Adrenal gland (tissue), 12 donors: ENCODE results near the gene TOGARAM1. TPM values are rescaled to one million over a fixed set of nuclear protein-coding genes. Genes with fewer than 3 reads are reported as not detected.

Source experiments
- DNase-seq, 7 donors: peaks; one replicate each; pipeline ENCODE4 v3.0.0-alpha.2; 2019 to 2020
- H3K27ac ChIP-seq, 5 donors: fragments of 200-600 bp; sonication (generic) in 4 of 5; 1 replicate in 3 of 5; 2 replicates in 2 of 5; pipeline versions ENCODE4 v1.5.1 to v1.8.0; 2016 to 2020; ENCODE audit warnings: mild to moderate bottlenecking in 1 of 5
- H3K27me3 ChIP-seq: fragments of 200-600 bp; 2 replicates; pipeline ENCODE4 v1.8.0; 2021
- H3K36me3 ChIP-seq, 2 donors: fragments of 200-600 bp; replicated peaks in 1 of 2; 1 replicate in 1 of 2; 2 replicates in 1 of 2; pipeline versions ENCODE4 v1.5.1 to v1.8.0; 2018 to 2022
- H3K4me1 ChIP-seq, 2 donors: fragments of 200-600 bp; replicated peaks in 1 of 2; 1 replicate in 1 of 2; 2 replicates in 1 of 2; pipeline versions ENCODE4 v1.5.1 to v1.8.0; 2018 to 2021
- H3K4me3 ChIP-seq, 4 donors: fragments of 200-600 bp; sonication (generic) in 3 of 4; one replicate each; pipeline ENCODE4 v1.5.1; 2016 to 2018
- H3K9me3 ChIP-seq, 3 donors: fragments of 200-600 bp; sonication (generic) in 1 of 3; replicated peaks in 1 of 3; 1 replicate in 2 of 3; 2 replicates in 1 of 3; pipeline versions ENCODE4 v1.5.1 to v1.8.0; 2016 to 2021
- CTCF ChIP-seq, 6 experiments: fragments of 450-650 bp in 4 of 6; fragments of 200-600 bp in 2 of 6; sonication (generic) in 1 of 6; IDR thresholded peaks; 1 replicate in 5 of 6; 2 replicates in 1 of 6; pipeline versions ENCODE4 v1.5.1 to v1.8.0; 2016 to 2021; ENCODE audit warnings: antibody characterized with exemption in 6 of 6, mild to moderate bottlenecking in 2 of 6, moderate library complexity in 1 of 6
- POLR2A ChIP-seq, 2 donors: fragments of 450-650 bp; IDR thresholded peaks; one replicate each; pipeline ENCODE4 v1.6.1; 2017; ENCODE audit warnings: antibody characterized with exemption in 2 of 2, mild to moderate bottlenecking in 2 of 2, moderate library complexity in 1 of 2
- WGBS, 4 donors: extraction: QIAGEN DNeasy Blood & Tissue Kit in 2 of 4; methylation state at CpG; one replicate each; pipeline versions ENCODE4 v1.1.5 to v1.1.7; 2013 to 2017; 5-methylcytosine and 5-hydroxymethylcytosine counted together
- intact Hi-C, 2 donors: fragments of 100-400 bp; cut with DNase I; formaldehyde crosslinking; loops; one replicate each; pipeline versions ENCODE4 v1.14.1 to v1.15.0; 2022 to 2023
- polyA plus RNA-seq, 3 donors: library from polyadenylated mRNA; stranded (reverse); fragments of 200-250 nt in 2 of 3; fragments of 350-450 nt in 1 of 3; fragmentation: Illumina TruSeq in 1 of 3; extraction: RNeasy Lipid Tissue Mini Kit (QIAGEN cat#74804) in 1 of 3; gene quantifications; one replicate each; pipeline ENCODE4 v1.2.3, GENCODE V29; 2013 to 2014
- total RNA-seq, 9 donors: library from RNA; depleted of rRNA in 4 of 9; stranded (reverse); fragments of >200 nt in 4 of 9; fragments of 120-200 nt in 1 of 9; fragmentation: NEBNext Ultra II Directional in 1 of 9; extraction: Animal tissue kit (Norgen Biotek cat#: 25700) in 1 of 9; gene quantifications; one replicate each; pipeline versions ENCODE4 v1.1.0 to v1.2.4, GENCODE V29; 2013 to 2023
- donor health status: healthy with polysubstance abuse.
- donor health status: Bipolar disorder and iron deficiency.
- donor health status: DM: yes; HTN: yes; CAD: no.
- donor health status: DM: no; HTN: no; CAD: no.
- donor health status: DM: no; HTN: no; CAD: no.
- donor health status: DM: yes; HTN: yes; CAD: no.

TOGARAM1 gene
- total and polyA plus RNA-seq, 12 donors = 4.2 to 42.0 (median 19.1) TPM

GRCh38 chr14:44979273-44979672 lies 17.3 kb downstream of the TOGARAM1 start:
- 66 to 84% (median 74%) methylated on average over 2 of the region's 2 CpGs for WGBS, 4 donors
- Histone ChIP-seq H3K4me3 (no peak overlapping the region), H3K9me3 (no peaks in the 10 kb centered on the region), H3K27ac (no peak overlapping the region), H3K27me3 (no peaks in the 10 kb centered on the region), H3K4me1 (peaks cover 6 to 22% of the 10 kb centered on the region in 2 donors), H3K36me3 (no peaks in the 10 kb centered on the region)
- no peak for TF ChIP-seq POLR2A (IDR thresholded peaks at IDR 0.05)
- TF ChIP-seq CTCF (IDR thresholded peaks at IDR 0.05) = no peak
- intact Hi-C loops = no loop called here
- DNase-seq = no peak

GRCh38 chr14:44979740-44980356 lies 17.9 kb downstream of the TOGARAM1 start:
- Histone ChIP-seq H3K27me3 (no peaks in the 10 kb centered on the region), H3K36me3 (no peaks in the 10 kb centered on the region), H3K4me1 (peaks cover 6 to 22% of the 10 kb centered on the region in 2 donors), H3K27ac (no peak overlapping the region), H3K9me3 (no peaks in the 10 kb centered on the region), H3K4me3 (no peak overlapping the region)
- TF ChIP-seq CTCF (IDR thresholded peaks at IDR 0.05) (no peak), POLR2A (IDR thresholded peaks at IDR 0.05) (no peak)
- peak in 6 of 7 donors; percentile 38 to 80 (median 48) for DNase-seq
- intact Hi-C loops = no loop called here

DNA sequence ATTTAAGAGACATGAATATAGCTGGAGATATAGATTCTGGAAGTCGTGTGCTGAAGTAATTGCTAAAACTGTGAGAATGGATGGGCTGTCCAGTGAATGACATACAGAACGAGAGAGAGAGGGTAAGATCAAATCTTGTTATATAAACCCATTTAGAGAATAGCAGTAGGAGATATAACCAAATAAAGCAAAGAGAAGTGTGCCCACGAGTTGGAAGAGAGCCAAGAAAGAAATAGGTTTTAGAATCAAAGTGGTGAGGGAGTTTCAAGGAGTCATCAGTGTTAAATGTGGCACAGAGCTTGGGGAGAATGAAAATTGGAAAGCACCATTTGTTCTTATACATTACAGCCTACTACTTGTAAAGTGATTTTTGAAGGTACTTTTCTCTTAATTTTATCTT lies 19.2 kb downstream of the TOGARAM1 start:
- H3K27ac ChIP-seq = no peak overlapping the region
- no peak for DNase-seq
- no peak overlapping the region for H3K4me3 ChIP-seq
- H3K27me3 ChIP-seq = no peaks in the 10 kb centered on the region
- WGBS, 4 donors = 60 to 69% (median 64%) methylated on average over 3 of the region's 3 CpGs
- TF ChIP-seq POLR2A (IDR thresholded peaks at IDR 0.05) = no peak
- no peak for TF ChIP-seq CTCF (IDR thresholded peaks at IDR 0.05)
- peaks cover 6 to 22% of the 10 kb centered on the region in 2 donors for H3K4me1 ChIP-seq
- no peaks in the 10 kb centered on the region for H3K36me3 ChIP-seq
- intact Hi-C loops = no loop called here
- no peaks in the 10 kb centered on the region for H3K9me3 ChIP-seq

- H3K9me3 ChIP-seq = no peaks in the 10 kb centered on the region
- H3K4me3 ChIP-seq = no peak overlapping the region
- no peaks in the 10 kb centered on the region for H3K36me3 ChIP-seq
- WGBS, 4 donors = 57 to 72% (median 70%) methylated on average over 2 of the region's 2 CpGs
- no peak for DNase-seq
- no peak for TF ChIP-seq CTCF (IDR thresholded peaks at IDR 0.05)
- TF ChIP-seq POLR2A (IDR thresholded peaks at IDR 0.05) = no peak
- peaks cover 6 to 22% of the 10 kb centered on the region in 2 donors for H3K4me1 ChIP-seq
- intact Hi-C loops = no loop called here
- H3K27me3 ChIP-seq = no peaks in the 10 kb centered on the region
- H3K27ac ChIP-seq = peak overlapping the region in 1 of 5 donors; percentile 50
These were observed 20.6 kb downstream of the TOGARAM1 start for GRCh38 chr14:44982594-44982993.
